CD14-positive monocyte (primary cell): ENCODE data around the gene SMARCB1. TPM values are rescaled to one million over a fixed set of nuclear protein-coding genes. Genes with fewer than 3 reads are reported as not detected.

Experiments
- DNase-seq, 3 donors: peaks; one replicate each; pipeline ENCODE4 v3.0.0-alpha.2; 2011 to 2022
- H2AFZ ChIP-seq: 2 replicates; pipeline ENCODE4 v1.6.0; 2012; ENCODE audit warnings: mild to moderate bottlenecking, low read depth, low read length, inconsistent platforms; ENCODE audit not compliant: insufficient read depth, poor library complexity, severe bottlenecking
- H3K27ac ChIP-seq, 2 donors: 1 replicate in 1 of 2; 2 replicates in 1 of 2; pipeline ENCODE4 v1.5.1; 2012 to 2013; ENCODE audit warnings: low read length in 2 of 2, control low read depth in 1 of 2, inconsistent platforms in 1 of 2, low read depth in 1 of 2, mild to moderate bottlenecking in 1 of 2
- H3K27me3 ChIP-seq, 2 donors: one replicate each; pipeline versions ENCODE4 v1.6.0 to v1.6.1; 2011 to 2013; ENCODE audit warnings: low read length in 2 of 2; ENCODE audit not compliant: control insufficient read depth in 2 of 2, insufficient read depth in 2 of 2
- H3K36me3 ChIP-seq, 2 donors: replicated peaks in 1 of 2; 1 replicate in 1 of 2; 2 replicates in 1 of 2; pipeline versions ENCODE4 v1.5.1 to v1.6.1; 2012 to 2013; ENCODE audit warnings: low read length in 2 of 2, control low read depth in 1 of 2, inconsistent platforms in 1 of 2, mild to moderate bottlenecking in 1 of 2; ENCODE audit not compliant: insufficient read depth in 2 of 2, control insufficient read depth in 1 of 2
- H3K4me1 ChIP-seq, 2 donors: 1 replicate in 1 of 2; 2 replicates in 1 of 2; pipeline versions ENCODE4 v1.5.1 to v1.6.1; 2012 to 2013; ENCODE audit warnings: low read length in 2 of 2, control low read depth in 1 of 2, inconsistent platforms in 1 of 2, mild to moderate bottlenecking in 1 of 2, moderate library complexity in 1 of 2; ENCODE audit not compliant: insufficient read depth in 2 of 2, control insufficient read depth in 1 of 2
- H3K4me2 ChIP-seq: replicated peaks from 2 replicates; pipeline ENCODE3; 2012; ENCODE audit warnings: low read length, moderate library complexity, mild to moderate bottlenecking; ENCODE audit not compliant: poor library complexity, severe bottlenecking; ENCODE audit errors: extremely low read depth
- H3K4me3 ChIP-seq, 3 experiments: fragments of 200-600 bp in 1 of 3; sonication (generic) in 1 of 3; replicated peaks in 1 of 3; 1 replicate in 2 of 3; 2 replicates in 1 of 3; pipeline ENCODE4 v1.5.1; 2011 to 2013; ENCODE audit warnings: low read length in 3 of 3, mild to moderate bottlenecking in 3 of 3, control low read depth in 2 of 3, low read depth in 2 of 3, inconsistent platforms in 1 of 3, moderate library complexity in 1 of 3
- H3K79me2 ChIP-seq: 2 replicates; pipeline ENCODE4 v1.6.0; 2012; ENCODE audit warnings: mild to moderate bottlenecking, control low read depth, inconsistent platforms, low read length, moderate library complexity; ENCODE audit not compliant: insufficient read depth
- H3K9ac ChIP-seq: 2 replicates; pipeline ENCODE4 v1.6.0; 2017; ENCODE audit warnings: low read length, mild to moderate bottlenecking; ENCODE audit not compliant: insufficient read depth, poor library complexity, severe bottlenecking
- H3K9me3 ChIP-seq, 2 donors: replicated peaks in 1 of 2; 1 replicate in 1 of 2; 2 replicates in 1 of 2; pipeline versions ENCODE4 v1.5.1 to v1.6.1; 2012 to 2013; ENCODE audit warnings: low read length in 2 of 2, control low read depth in 1 of 2; ENCODE audit not compliant: control insufficient read depth in 1 of 2, insufficient read depth in 1 of 2
- H4K20me1 ChIP-seq: 2 replicates; pipeline ENCODE4 v1.6.0; 2012; ENCODE audit warnings: mild to moderate bottlenecking, low read length, control low read depth, moderate library complexity; ENCODE audit not compliant: insufficient read depth
- H3K27ac Mint-ChIP-seq, 7 donors: one replicate each; pipeline ENCODE4 v1.8.0; 2020; ENCODE audit warnings: mild to moderate bottlenecking in 7 of 7, mixed read lengths in 7 of 7, moderate library complexity in 6 of 7, inconsistent platforms in 2 of 7
- H3K27me3 Mint-ChIP-seq, 3 donors: one replicate each; pipeline ENCODE4 v1.8.0; 2021 to 2022; ENCODE audit warnings: low read depth in 3 of 3, mild to moderate bottlenecking in 3 of 3, mixed read lengths in 3 of 3, moderate library complexity in 3 of 3, inconsistent platforms in 1 of 3
- H3K36me3 Mint-ChIP-seq, 2 donors: one replicate each; pipeline ENCODE4 v1.8.0; 2020; ENCODE audit warnings: mixed read lengths in 2 of 2, inconsistent platforms in 1 of 2, mild to moderate bottlenecking in 1 of 2
- H3K4me1 Mint-ChIP-seq: one replicate; pipeline ENCODE4 v1.8.0; 2020; ENCODE audit warnings: mild to moderate bottlenecking, mixed read lengths
- H3K4me3 Mint-ChIP-seq, 2 donors: one replicate each; pipeline ENCODE4 v1.8.0; 2020; ENCODE audit warnings: mild to moderate bottlenecking in 2 of 2, mixed read lengths in 2 of 2, moderate library complexity in 1 of 2
- H3K9me3 Mint-ChIP-seq, 7 donors: one replicate each; pipeline ENCODE4 v1.8.0; 2020 to 2022; ENCODE audit warnings: mixed read lengths in 7 of 7, mild to moderate bottlenecking in 6 of 7, moderate library complexity in 6 of 7, inconsistent platforms in 2 of 7
- whole genome bisulfite sequencing: methylation state at CpG from one replicate; pipeline ENCODE4 v1.1.5; 2013; ENCODE audit warnings: missing lambda C conversion rate; ENCODE audit not compliant: insufficient coverage; 5-methylcytosine and 5-hydroxymethylcytosine counted together
- intact Hi-C, 2 donors: fragments of 100-400 bp; cut with micrococcal nuclease; formaldehyde crosslinking; loops; one replicate each; pipeline versions ENCODE4 v1.15.0 to v1.15.1; 2023
- polyA plus RNA-seq, 3 donors: library from polyadenylated mRNA; depleted of rRNA in 1 of 3; unstranded in 2 of 3; stranded (reverse) in 1 of 3; fragments of 300-500 nt in 2 of 3; fragments of >200 nt in 1 of 3; fragmentation: Illumina TruSeq in 2 of 3; gene quantifications; 1 replicate in 2 of 3; 2 replicates in 1 of 3; pipeline ENCODE4 v1.2.3, GENCODE V29; 2012 to 2021
- TF ChIP-seq, protein P1 (sequence below): fragments of 200-600 bp; IDR thresholded peaks from one replicate; pipeline ENCODE4 v1.8.0; 2022; ENCODE audit warnings: antibody characterized with exemption, mild to moderate bottlenecking

Gene SMARCB1
- polyA plus RNA-seq, 3 donors, result 30.3 to 71.8 (median 31.5) TPM

DNA sequence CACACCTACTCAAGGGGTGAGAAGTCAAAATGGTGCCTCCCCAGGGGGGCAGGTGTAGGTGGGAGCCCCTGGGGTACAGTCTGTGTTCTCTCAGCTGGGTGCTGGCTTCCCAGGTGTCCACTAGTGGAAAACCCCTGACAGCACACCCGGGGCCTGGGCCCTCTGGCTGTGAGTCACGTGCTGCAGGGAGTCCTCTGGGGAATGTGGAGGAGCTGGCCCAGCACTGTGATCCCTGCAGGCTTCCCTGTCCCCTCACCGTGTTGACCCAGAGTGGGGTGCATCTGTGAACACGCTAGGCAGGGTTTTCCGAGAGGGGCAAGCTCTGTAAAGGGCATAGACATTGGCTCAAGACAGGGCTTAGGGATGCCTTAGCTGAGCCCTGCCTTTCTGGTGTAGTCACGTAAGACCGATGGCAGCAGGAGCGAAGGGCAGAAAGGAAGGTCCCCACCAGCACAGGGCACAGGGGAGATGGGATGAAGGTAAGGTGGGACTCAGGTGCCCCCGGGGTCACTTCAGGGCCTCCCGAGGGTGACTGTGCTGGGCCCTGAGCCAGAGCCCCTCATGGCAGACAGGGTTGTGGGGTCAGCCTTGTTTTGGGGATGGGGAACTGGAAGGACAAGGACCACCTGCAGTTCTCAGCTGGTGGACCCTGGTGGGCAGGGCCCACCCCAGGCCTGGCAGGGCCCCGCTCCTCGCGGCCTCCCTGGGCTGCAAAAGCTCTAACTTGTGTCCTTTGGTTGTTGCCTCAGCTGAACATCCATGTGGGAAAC lies 37.9 kb downstream of the SMARCB1 start:
- no peak overlapping the region for H3K9ac ChIP-seq
- peaks cover 4% of the 10 kb centered on the region for H4K20me1 ChIP-seq
- no peaks in the 10 kb centered on the region for H3K9me3 ChIP-seq
- no peak overlapping the region for H3K4me3 Mint-ChIP-seq
- no peak overlapping the region for H2AFZ ChIP-seq
- peaks cover 76 to 98% of the 10 kb centered on the region in 2 donors for H3K36me3 ChIP-seq
- H3K9me3 Mint-ChIP-seq, result peaks cover 0 to 3% (median 0%) of the 10 kb centered on the region in 7 donors
- WGBS, result over 99% methylated on average over 13 of the region's 13 CpGs
- TF ChIP-seq, protein P1, sequence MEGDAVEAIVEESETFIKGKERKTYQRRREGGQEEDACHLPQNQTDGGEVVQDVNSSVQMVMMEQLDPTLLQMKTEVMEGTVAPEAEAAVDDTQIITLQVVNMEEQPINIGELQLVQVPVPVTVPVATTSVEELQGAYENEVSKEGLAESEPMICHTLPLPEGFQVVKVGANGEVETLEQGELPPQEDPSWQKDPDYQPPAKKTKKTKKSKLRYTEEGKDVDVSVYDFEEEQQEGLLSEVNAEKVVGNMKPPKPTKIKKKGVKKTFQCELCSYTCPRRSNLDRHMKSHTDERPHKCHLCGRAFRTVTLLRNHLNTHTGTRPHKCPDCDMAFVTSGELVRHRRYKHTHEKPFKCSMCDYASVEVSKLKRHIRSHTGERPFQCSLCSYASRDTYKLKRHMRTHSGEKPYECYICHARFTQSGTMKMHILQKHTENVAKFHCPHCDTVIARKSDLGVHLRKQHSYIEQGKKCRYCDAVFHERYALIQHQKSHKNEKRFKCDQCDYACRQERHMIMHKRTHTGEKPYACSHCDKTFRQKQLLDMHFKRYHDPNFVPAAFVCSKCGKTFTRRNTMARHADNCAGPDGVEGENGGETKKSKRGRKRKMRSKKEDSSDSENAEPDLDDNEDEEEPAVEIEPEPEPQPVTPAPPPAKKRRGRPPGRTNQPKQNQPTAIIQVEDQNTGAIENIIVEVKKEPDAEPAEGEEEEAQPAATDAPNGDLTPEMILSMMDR, result no peak
- no peak for DNase-seq
- intact Hi-C loops, result no loop called here
- peak overlapping the region in 1 of 7 donors; percentile 55 for H3K27ac Mint-ChIP-seq
- no peaks in the 10 kb centered on the region for H3K4me1 Mint-ChIP-seq
- no peak overlapping the region for H3K27ac ChIP-seq
- H3K4me3 ChIP-seq, result no peak overlapping the region
- H3K79me2 ChIP-seq, result no peaks in the 10 kb centered on the region
- H3K36me3 Mint-ChIP-seq, result peaks cover 87 to 99% of the 10 kb centered on the region in 2 donors
- no peaks in the 10 kb centered on the region for H3K4me1 ChIP-seq
- H3K27me3 ChIP-seq, result no peaks in the 10 kb centered on the region
- peaks cover 0 to 2% (median 0%) of the 10 kb centered on the region in 3 donors for H3K27me3 Mint-ChIP-seq
- H3K4me2 ChIP-seq, result no peak overlapping the region

DNA sequence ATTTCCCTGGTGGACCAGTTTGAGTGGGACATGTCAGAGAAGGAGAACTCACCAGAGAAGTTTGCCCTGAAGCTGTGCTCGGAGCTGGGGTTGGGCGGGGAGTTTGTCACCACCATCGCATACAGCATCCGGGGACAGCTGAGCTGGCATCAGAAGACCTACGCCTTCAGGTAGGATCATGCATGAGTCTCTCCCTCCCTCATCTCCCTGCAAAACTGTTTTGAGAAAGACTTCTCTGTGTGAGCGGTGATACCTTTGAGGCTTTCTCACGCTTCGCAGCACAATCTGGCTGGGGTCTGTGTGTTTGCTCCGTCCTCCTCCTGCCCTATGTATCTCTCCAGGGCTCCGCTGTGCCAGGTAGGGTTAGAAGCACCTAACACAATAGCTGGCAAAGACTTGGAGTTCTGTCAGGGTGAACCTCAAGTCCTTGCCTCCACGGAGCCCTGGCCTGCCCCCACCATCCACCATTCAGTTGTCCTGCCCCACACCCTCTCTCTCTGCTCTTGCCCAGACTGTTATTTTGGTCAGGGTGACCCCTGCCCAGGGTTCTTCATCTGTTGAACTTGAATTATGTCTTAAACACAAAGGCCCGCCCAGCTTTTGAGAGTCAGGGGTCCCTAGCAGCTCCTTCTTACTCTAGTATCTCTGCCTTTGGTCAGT lies 38.6 kb downstream of the SMARCB1 start:
- Mint-ChIP-seq H3K27me3 (peaks cover 0 to 2% (median 0%) of the 10 kb centered on the region in 3 donors), H3K4me1 (no peaks in the 10 kb centered on the region), H3K4me3 (no peak overlapping the region), H3K27ac (peak overlapping the region in 2 of 7 donors; percentile 19 to 27), H3K9me3 (peaks cover 0 to 3% (median 0%) of the 10 kb centered on the region in 7 donors), H3K36me3 (peaks cover 86 to 99% of the 10 kb centered on the region in 2 donors)
- Histone ChIP-seq H2AFZ (no peak overlapping the region), H3K36me3 (peaks cover 76 to 98% of the 10 kb centered on the region in 2 donors), H3K27ac (no peak overlapping the region), H3K9ac (no peak overlapping the region), H3K9me3 (no peaks in the 10 kb centered on the region), H3K79me2 (no peaks in the 10 kb centered on the region), H3K27me3 (no peaks in the 10 kb centered on the region), H3K4me2 (no peak overlapping the region), H3K4me1 (no peaks in the 10 kb centered on the region), H3K4me3 (no peak overlapping the region), H4K20me1 (peaks cover 4% of the 10 kb centered on the region)
- no peak for DNase-seq
- TF ChIP-seq, protein P1, result no peak
- intact Hi-C loops, result no loop called here
- WGBS, result 97% methylated on average over 12 of the region's 12 CpGs
